ENCODE measurements around the gene IGF2BP2. TPM values are rescaled to one million over a fixed set of nuclear protein-coding genes. Genes with fewer than 3 reads are reported as not detected.

IGF2BP2 gene
- total and polyA plus RNA-seq, 2 of the 4 experiments (the other 2 are of a cell fraction), result 23.4 to 88.2 TPM

DNA sequence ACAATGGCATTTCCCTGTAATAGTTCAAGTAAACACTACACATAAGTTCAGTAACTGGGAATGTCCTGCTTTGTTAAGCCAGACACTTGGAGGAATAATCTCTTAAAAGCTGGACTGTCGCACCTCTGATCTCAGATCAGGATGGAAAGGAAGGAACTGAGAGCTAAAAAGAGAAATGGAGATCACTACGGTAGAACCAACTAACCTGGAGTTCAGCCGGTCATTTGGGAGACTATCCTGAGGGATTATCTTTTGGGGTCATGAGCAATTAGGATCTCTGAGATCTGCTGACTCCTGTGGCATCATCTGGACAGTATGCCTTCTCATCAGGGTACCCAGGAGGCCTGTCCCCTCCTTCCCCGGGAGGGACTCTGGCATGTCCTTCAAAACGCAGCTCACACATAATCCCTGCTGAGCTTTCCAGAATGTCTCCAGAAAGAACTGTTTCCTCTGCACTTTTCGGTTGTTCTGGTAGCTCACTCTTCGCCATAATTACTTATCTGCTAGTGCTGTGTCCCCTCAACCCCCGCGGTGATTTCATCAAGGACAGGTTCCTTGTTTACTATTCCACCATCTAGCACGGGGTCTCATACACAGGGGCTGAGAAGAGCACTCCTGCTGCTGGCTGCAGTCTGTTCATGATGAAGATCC lies 123.1 kb downstream of the IGF2BP2 start:
- Histone ChIP-seq H3K4me1 (ENCODE audit: control insufficient read depth, insufficient read depth, low read length) (peaks cover 18% of the 10 kb centered on the region), H2AFZ (replicated peaks; ENCODE audit: low read length, poor library complexity) (no peak overlapping the region), H3K56ac (ENCODE audit: extremely low read depth, insufficient read depth, low read length) (no peak overlapping the region), H3K4me2 (ENCODE audit: low read depth, low read length) (no peak overlapping the region), H4K20me1 (ENCODE audit: insufficient read depth, low read length) (peaks cover 94% of the 10 kb centered on the region), H3K9me1 (ENCODE audit: insufficient read depth, low read length) (peaks cover 22% of the 10 kb centered on the region), H3K27ac (ENCODE audit: insufficient read depth, low read length) (no peak overlapping the region), H3K4me3 (ENCODE audit: insufficient read depth, low read depth, low read length) (no peak overlapping the region), H3K9me3 (ENCODE audit: control insufficient read depth, insufficient read depth, low read length) (no peaks in the 10 kb centered on the region), H2AK5ac (ENCODE audit: low read depth, low read length) (no peak overlapping the region), H2BK15ac (ENCODE audit: low read depth, low read length) (no peak overlapping the region), H3K14ac (replicated peaks; ENCODE audit: low read depth, low read length) (peak overlapping the region; percentile 5; the same call in 1 of the 2 replicates), H2BK20ac (ENCODE audit: low read depth, low read length) (no peak overlapping the region), H3K27me3 (ENCODE audit: control insufficient read depth, insufficient read depth, low read length) (no peaks in the 10 kb centered on the region), H3K36me3 (ENCODE audit: control insufficient read depth, insufficient read depth, low read length) (no peaks in the 10 kb centered on the region), H2AK9ac (replicated peaks; ENCODE audit: low read depth, low read length, poor library complexity) (peak overlapping the region; percentile 40), H3K9ac (ENCODE audit: low read depth, low read length) (no peak overlapping the region), H3K4ac (ENCODE audit: low read depth, low read length) (0 out of 2 replicates have a peak overlapping the region, but pooled peaks have one; percentile 5), H3K23ac (ENCODE audit: low read depth, low read length) (peak overlapping the region; percentile 31; the same call in 1 of the 2 replicates), H2BK5ac (ENCODE audit: low read depth, low read length, poor library complexity, severe bottlenecking) (no peak overlapping the region), H3K79me1 (ENCODE audit: low read depth in 1 of 2, low read length in 2 of 2) (peaks cover 40 to 87% of the 10 kb centered on the region in 2 experiments), H3K18ac (ENCODE audit: low read depth, low read length) (no peak overlapping the region), H2BK120ac (ENCODE audit: low read depth, low read length) (no peak overlapping the region), H4K91ac (ENCODE audit: insufficient read depth, low read depth, low read length) (no peak overlapping the region), H4K8ac (ENCODE audit: low read depth in 2 of 2, low read length in 2 of 2) (peak overlapping the region in 1 of 2 experiments; percentile 11; a peak in 2 of 4 replicates), H4K5ac (ENCODE audit: low read depth, low read length) (no peak overlapping the region)
- intact Hi-C loops (cut with micrococcal nuclease) (no loop called here), in situ Hi-C loops (cut with MboI; ENCODE audit: low sequenced_read_pairs) (no loop called here), dilution Hi-C loops (cut with HindIII; ENCODE audit: low sequenced_read_pairs, unreplicated experiment) (no loop called here)
- DNase-seq, result no peak
- POLR2A ChIA-PET (ENCODE audit: unreplicated experiment), result no interaction called here
- BruUV-seq (replicated peaks), result no TSS peak
- CTCF ChIA-PET, result no interaction called here
- 71% methylated on average over 6 of the region's 10 CpGs; no CpG with 5 or more reads in 1 of the 2 experiments for WGBS, 2 experiments (ENCODE audit: extremely low coverage in 2 of 2, insufficient read length in 1 of 2)
- TF ChIP-seq CTCF (conservative IDR thresholded peaks at IDR 0.05; ENCODE audit: low read depth, low read length) (no peak), RFX5 (IDR thresholded peaks at IDR 0.05; ENCODE audit: low read depth, low read length) (no peak), CHD1 (IDR thresholded peaks at IDR 0.05; ENCODE audit: low read depth, low read length) (no peak), SMC3 (IDR thresholded peaks at IDR 0.05; ENCODE audit: low read depth, low read length) (no peak), FOS (IDR thresholded peaks at IDR 0.05; ENCODE audit: low read depth, low read length) (no peak)
- peak; percentile 25; the same call in 1 of the 2 replicates for ATAC-seq (ENCODE audit: low read depth)
